K562 (cell line): ENCODE data around the gene MMS19. TPM values are rescaled to one million over a fixed set of nuclear protein-coding genes. Genes with fewer than 3 reads are reported as not detected.

Experiments
- BCOR ChIP-seq: fragments of 450-650 bp; IDR thresholded peaks from 2 replicates; pipeline ENCODE4 v1.6.1; 2016
- BRF2 ChIP-seq: IDR thresholded peaks from 3 replicates; pipeline ENCODE4 v1.6.1; 2011; ENCODE audit warnings: borderline replicate concordance, mild to moderate bottlenecking; ENCODE audit not compliant: insufficient read length, insufficient read depth
- CSDE1 ChIP-seq, 2 experiments: fragments of 450-650 bp; IDR thresholded peaks; 2 replicates each; pipeline ENCODE4 v1.6.1; 2016; ENCODE audit warnings: mild to moderate bottlenecking in 1 of 2
- E2F5 ChIP-seq: sonication (generic); formaldehyde crosslinking; IDR thresholded peaks from 2 replicates; pipeline ENCODE4 v1.8.0; 2022; ENCODE audit warnings: mild to moderate bottlenecking, missing genetic modification reagents
- EP300 ChIP-seq: IDR thresholded peaks from 2 replicates; pipeline ENCODE4 v1.6.1; 2012; ENCODE audit warnings: low read length, improper control_type of control experiment
- HINFP ChIP-seq: fragments of 450-650 bp; conservative IDR thresholded peaks from 2 replicates; pipeline ENCODE4 v1.6.1; 2016; ENCODE audit warnings: missing genetic modification characterization, low read depth, mild to moderate bottlenecking, control low read depth, missing compliant biosample characterization
- IRF1 ChIP-seq: sonication (generic); formaldehyde crosslinking; IDR thresholded peaks from 2 replicates; pipeline ENCODE4 v1.8.0; 2022; ENCODE audit warnings: missing genetic modification reagents, mild to moderate bottlenecking, borderline replicate concordance
- NCOA6 ChIP-seq: fragments of 450-650 bp; IDR thresholded peaks from 2 replicates; pipeline ENCODE4 v1.6.1; 2017; ENCODE audit warnings: mild to moderate bottlenecking
- NELFE ChIP-seq: IDR thresholded peaks from 2 replicates; pipeline ENCODE4 v1.6.1; 2011; ENCODE audit warnings: mild to moderate bottlenecking; ENCODE audit not compliant: insufficient read depth, insufficient read length
- SAFB ChIP-seq: fragments of 200-400 bp; formaldehyde crosslinking; IDR thresholded peaks from 2 replicates; pipeline ENCODE4 v1.6.1; 2017; ENCODE audit warnings: low read depth, low read length, borderline replicate concordance
- SIN3A ChIP-seq, 2 experiments: fragments of 150-350 bp in 1 of 2; IDR thresholded peaks; 2 replicates each; pipeline ENCODE4 v1.6.1; 2011 to 2016; ENCODE audit warnings: borderline replicate concordance in 2 of 2, low read depth in 2 of 2, low read length in 2 of 2, mild to moderate bottlenecking in 2 of 2, moderate library complexity in 2 of 2; ENCODE audit not compliant: control insufficient read depth in 1 of 2
- TAF1 ChIP-seq: IDR thresholded peaks from 2 replicates; pipeline ENCODE4 v1.6.1; 2011; ENCODE audit warnings: mild to moderate bottlenecking, low read length, moderate library complexity; ENCODE audit not compliant: insufficient read depth, control insufficient read depth, severe bottlenecking; ENCODE audit errors: extremely low read depth
- TAF7 ChIP-seq: fragments of 450-650 bp; IDR thresholded peaks from 2 replicates; pipeline ENCODE4 v1.6.1; 2016; ENCODE audit warnings: missing genetic modification characterization, missing compliant biosample characterization
- TFAP4 ChIP-seq: sonication (generic); formaldehyde crosslinking; IDR thresholded peaks from 2 replicates; pipeline ENCODE4 v1.8.0; 2022; ENCODE audit warnings: missing genetic modification reagents, mild to moderate bottlenecking, moderate library complexity, borderline replicate concordance
- USF2 ChIP-seq: sonication (generic); formaldehyde crosslinking; IDR thresholded peaks from 2 replicates; pipeline ENCODE4 v1.5.0; 2020; ENCODE audit warnings: missing genetic modification reagents
- ZNF140 ChIP-seq: fragments of 250-450 bp; sonication (Bioruptor Pico); IDR thresholded peaks from 2 replicates; pipeline ENCODE4 v1.8.0; 2021; ENCODE audit warnings: moderate library complexity, mild to moderate bottlenecking, inconsistent platforms
- ZNF3 ChIP-seq: fragments of 250-450 bp; sonication (Bioruptor Pico); IDR thresholded peaks from 2 replicates; pipeline ENCODE4 v1.5.0; 2021; ENCODE audit warnings: mild to moderate bottlenecking, moderate library complexity
- ZNF408 ChIP-seq: fragments of 250-450 bp; sonication (Bioruptor Pico); IDR thresholded peaks from 2 replicates; pipeline ENCODE4 v1.4.0; 2020; ENCODE audit warnings: low read depth, mild to moderate bottlenecking, moderate library complexity
- ZNF644 ChIP-seq: fragments of 200-800 bp; sonication (Bioruptor generic); IDR thresholded peaks from 2 replicates; pipeline ENCODE4 v1.6.1; 2016; ENCODE audit warnings: low read depth, missing genetic modification characterization, missing compliant biosample characterization
- polyA plus RNA-seq, 8 experiments: library from polyadenylated mRNA; depleted of rRNA in 4 of 8; stranded (reverse) in 5 of 8; unstranded in 3 of 8; fragments of >200 nt; fragmentation: Nextera tagmentation in 2 of 8; fragmentation: Illumina TruSeq in 1 of 8; extraction: Ambion mirVana in 2 of 8; extraction: Trizol in 1 of 8; gene quantifications; 2 replicates each; pipeline versions ENCODE4 v1.2.1 to v1.2.3, GENCODE V29; 2011 to 2014; ENCODE audit warnings: inconsistent platforms in 1 of 8, missing spikeins in 1 of 8
- total RNA-seq, 7 experiments: library from RNA; depleted of rRNA in 6 of 7; stranded (reverse); fragments of >200 nt in 6 of 7; fragmentation: Illumina TruSeq in 2 of 7; extraction: Trizol in 2 of 7; gene quantifications; 2 replicates each; pipeline versions ENCODE4 v1.2.1 to v1.2.3, GENCODE V29; 2011 to 2021; ENCODE audit warnings: low replicate concordance in 1 of 7

Gene MMS19
- total and polyA plus RNA-seq, 9 of the 15 experiments (the other 6 are each of a cell fraction or from before 2014, with no cell fraction given): 40.1 to 110 (median 62.9) TPM

GRCh38 chr10:97498076-97498840, at the start of gene MMS19 (continued):
- TF ChIP-seq E2F5 (CRISPR knock-in tag) (0 out of 2 replicates have a peak, but pooled peaks have one; percentile 59), TAF1 (peak; percentile 80), SIN3A (IDR thresholded peaks at IDR 0.05; ENCODE audit: borderline replicate concordance in 2 of 2, control insufficient read depth in 1 of 2, low read depth in 2 of 2, low read length in 2 of 2) (peak in 1 of 2 experiments; percentile 14; a peak in 1 of 4 replicates), TAF7 (tag) (peak; percentile 76), NELFE (no peak), ZNF3 (no peak), ZNF644 (peak; percentile 61; the same call in 1 of the 2 replicates), BCOR (no peak), CSDE1 (IDR thresholded peaks at IDR 0.05) (peak in 1 of 2 experiments; percentile 58; a peak in 1 of 4 replicates), BRF2 (no peak), USF2 (CRISPR knock-in tag) (peak; percentile 96), HINFP (tag) (no peak), ZNF408 (CRISPR knock-in tag) (no peak), ZNF140 (CRISPR knock-in tag) (no peak), IRF1 (CRISPR knock-in tag) (no peak), NCOA6 (no peak), EP300 (no peak), TFAP4 (CRISPR knock-in tag) (peak; percentile 58; the same call in 1 of the 2 replicates), SAFB (no peak)
